Mammary epithelial cell (primary cell): ENCODE data around the gene SDR42E1.

ENCODE experiments used
- EZH2 ChIP-seq: IDR thresholded peaks from 2 replicates; pipeline ENCODE4 v1.6.1; 2012; ENCODE audit warnings: low read length, inconsistent platforms, borderline replicate concordance
- TF ChIP-seq, protein P1 (sequence below), 2 donors: IDR thresholded peaks in 1 of 2; conservative IDR thresholded peaks in 1 of 2; 2 replicates each; pipeline ENCODE4 v1.5.1; 2011 to 2012; ENCODE audit warnings: inconsistent platforms in 2 of 2, low read length in 2 of 2, mild to moderate bottlenecking in 2 of 2, control low read depth in 1 of 2, low read depth in 1 of 2; ENCODE audit not compliant: insufficient read depth in 1 of 2; ENCODE audit errors: extremely low read depth in 1 of 2

DNA sequence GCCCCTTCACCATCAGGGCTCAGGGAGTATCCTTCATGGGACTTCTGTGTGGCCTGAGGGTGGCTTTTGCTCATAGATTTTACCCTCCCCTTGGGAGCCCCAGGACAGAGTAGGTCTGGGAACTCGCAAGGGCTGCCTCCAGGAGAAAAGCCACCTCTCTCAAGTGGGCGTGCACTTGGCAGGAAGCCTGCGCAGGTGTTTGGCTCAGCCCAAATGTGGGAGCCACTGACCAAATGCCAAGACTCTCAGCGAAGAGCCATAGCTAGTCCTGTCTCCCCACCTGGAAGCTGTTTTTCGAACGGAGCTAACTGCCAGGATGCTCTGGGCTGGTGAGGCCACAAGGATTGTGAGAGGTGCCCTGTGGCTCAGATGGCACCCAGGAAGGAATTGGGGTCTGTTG is 21.7 kb upstream of the SDR42E1 start:
- TF ChIP-seq, protein P1, sequence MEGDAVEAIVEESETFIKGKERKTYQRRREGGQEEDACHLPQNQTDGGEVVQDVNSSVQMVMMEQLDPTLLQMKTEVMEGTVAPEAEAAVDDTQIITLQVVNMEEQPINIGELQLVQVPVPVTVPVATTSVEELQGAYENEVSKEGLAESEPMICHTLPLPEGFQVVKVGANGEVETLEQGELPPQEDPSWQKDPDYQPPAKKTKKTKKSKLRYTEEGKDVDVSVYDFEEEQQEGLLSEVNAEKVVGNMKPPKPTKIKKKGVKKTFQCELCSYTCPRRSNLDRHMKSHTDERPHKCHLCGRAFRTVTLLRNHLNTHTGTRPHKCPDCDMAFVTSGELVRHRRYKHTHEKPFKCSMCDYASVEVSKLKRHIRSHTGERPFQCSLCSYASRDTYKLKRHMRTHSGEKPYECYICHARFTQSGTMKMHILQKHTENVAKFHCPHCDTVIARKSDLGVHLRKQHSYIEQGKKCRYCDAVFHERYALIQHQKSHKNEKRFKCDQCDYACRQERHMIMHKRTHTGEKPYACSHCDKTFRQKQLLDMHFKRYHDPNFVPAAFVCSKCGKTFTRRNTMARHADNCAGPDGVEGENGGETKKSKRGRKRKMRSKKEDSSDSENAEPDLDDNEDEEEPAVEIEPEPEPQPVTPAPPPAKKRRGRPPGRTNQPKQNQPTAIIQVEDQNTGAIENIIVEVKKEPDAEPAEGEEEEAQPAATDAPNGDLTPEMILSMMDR (conservative IDR thresholded peaks at IDR 0.05 in 1 of 2, IDR thresholded peaks at IDR 0.05 in 1 of 2; ENCODE audit: extremely low read depth in 1 of 2, insufficient read depth in 1 of 2, low read depth in 1 of 2, low read length in 2 of 2) = no peak
- TF ChIP-seq EZH2 = no peak
